K562 (cell line): ENCODE data around the gene MYH11. TPM values are rescaled to one million over a fixed set of nuclear protein-coding genes. Genes with fewer than 3 reads are reported as not detected.

Source experiments
- ATAC-seq: fragments of 200-7000 bp; cut with Tn5 transposase; 3 replicates; pipeline ENCODE4 v1.9.1; 2020; ENCODE audit warnings: moderate library complexity
- BruUV-seq: library from RNA; stranded (reverse); fragments of 400-500 nt; replicated peaks from 2 replicates; lab custom pipeline; 2021; lab: Mats Ljungman, UMichigan
- CTCF ChIA-PET: fragments of 300-600 bp; formaldehyde crosslinking; extraction: SDS; loops from one replicate; lab custom pipeline; 2021; ENCODE audit warnings: low intra/inter-chr PET ratio; lab: Yijun Ruan, JAX
- POLR2A ChIA-PET: fragments of 300-600, 350-650 bp; sonication (Branson Sonifier 250); formaldehyde crosslinking; extraction: SDS; loops from one replicate; lab custom pipeline; 2021; ENCODE audit warnings: antibody characterized with exemption, inconsistent platforms; lab: Yijun Ruan, JAX
- DNase-seq, 4 experiments: peaks; one replicate each; pipeline versions ENCODE4 v3.0.0 to v3.0.0-alpha.2; 2011 to 2018; ENCODE audit warnings: low spot score in 3 of 4, mixed read lengths in 3 of 4; ENCODE audit errors: extremely low read depth in 1 of 4
- FAIRE-seq: peaks from 2 replicates; lab custom pipeline; 2011; peaks lifted over from hg19 to GRCh38; lab: Jason Lieb, UNC
- H2AFZ ChIP-seq: 2 replicates; pipeline ENCODE4 v1.6.0; 2011; ENCODE audit warnings: low read depth, low read length, control low read depth, inconsistent platforms
- H3K27ac ChIP-seq: fragments of 200-600 bp; 3 replicates; pipeline ENCODE4 v1.8.0; 2011; ENCODE audit warnings: low read depth, mild to moderate bottlenecking, control low read depth, inconsistent platforms, low read length, moderate library complexity, mixed read lengths; ENCODE audit errors: extremely low read depth
- H3K27me3 ChIP-seq, 2 experiments: fragments of 300-600 bp in 1 of 2; 2 replicates in 1 of 2; 3 replicates in 1 of 2; pipeline versions ENCODE4 v1.6.0 to v1.8.0; 2011; ENCODE audit warnings: inconsistent platforms in 2 of 2, low read length in 2 of 2, mild to moderate bottlenecking in 1 of 2, mixed read lengths in 1 of 2, moderate library complexity in 1 of 2; ENCODE audit not compliant: control insufficient read depth in 2 of 2, insufficient read depth in 2 of 2
- H3K36me3 ChIP-seq: fragments of 300-600 bp; 3 replicates; pipeline ENCODE4 v1.8.0; 2011; ENCODE audit warnings: mild to moderate bottlenecking, low read length, inconsistent platforms; ENCODE audit not compliant: control insufficient read depth, insufficient read depth
- H3K4me1 ChIP-seq, 2 experiments: fragments of 200-600 bp in 1 of 2; replicated peaks in 1 of 2; 2 replicates in 1 of 2; 3 replicates in 1 of 2; pipeline versions ENCODE4 v1.5.1 to v1.8.0; 2011; ENCODE audit warnings: inconsistent platforms in 2 of 2, low read length in 2 of 2, mild to moderate bottlenecking in 1 of 2, mixed read lengths in 1 of 2, moderate library complexity in 1 of 2; ENCODE audit not compliant: control insufficient read depth in 2 of 2, insufficient read depth in 2 of 2
- H3K4me2 ChIP-seq: 2 replicates; pipeline ENCODE4 v1.6.1; 2011; ENCODE audit warnings: low read length, control low read depth, inconsistent platforms, mixed read lengths; ENCODE audit not compliant: insufficient read depth
- H3K4me3 ChIP-seq: fragments of 200-600 bp; sonication (generic), shearing (Covaris generic); 2 replicates; pipeline ENCODE4 v1.5.1; 2016; ENCODE audit warnings: control low read depth, inconsistent platforms
- H3K79me2 ChIP-seq: fragments of 200-600 bp; 3 replicates; pipeline ENCODE4 v1.8.0; 2011; ENCODE audit warnings: low read length, inconsistent platforms; ENCODE audit not compliant: control insufficient read depth, insufficient read depth
- H3K9ac ChIP-seq, 2 experiments: 2 replicates each; pipeline versions ENCODE4 v1.6.0 to v1.6.1; 2011; ENCODE audit warnings: low read depth in 2 of 2, low read length in 2 of 2, control low read depth in 1 of 2, inconsistent platforms in 1 of 2, mild to moderate bottlenecking in 1 of 2, mixed read lengths in 1 of 2; ENCODE audit not compliant: insufficient read depth in 1 of 2
- H3K9me1 ChIP-seq: one replicate; pipeline ENCODE4 v1.6.0; 2011; ENCODE audit warnings: inconsistent platforms, mild to moderate bottlenecking, low read length, moderate library complexity; ENCODE audit not compliant: control insufficient read depth, insufficient read depth
- H3K9me3 ChIP-seq: replicated peaks from 2 replicates; pipeline ENCODE4 v1.5.1; 2011; ENCODE audit warnings: low read depth, low read length, inconsistent platforms; ENCODE audit not compliant: control insufficient read depth, insufficient read depth
- H4K20me1 ChIP-seq: replicated peaks from 2 replicates; pipeline ENCODE4 v1.6.1; 2011; ENCODE audit warnings: low read length, inconsistent platforms, mixed read lengths; ENCODE audit not compliant: control insufficient read depth, insufficient read depth
- BCL6 ChIP-seq: fragments of 250-450 bp; sonication (Bioruptor Pico); IDR thresholded peaks from 2 replicates; pipeline ENCODE4 v1.4.0; 2020
- HEY1 ChIP-seq: fragments of 250-450 bp; sonication (Bioruptor Pico); IDR thresholded peaks from 2 replicates; pipeline ENCODE4 v1.5.0; 2020; ENCODE audit warnings: mild to moderate bottlenecking, moderate library complexity, borderline replicate concordance
- HNRNPL ChIP-seq: fragments of 200-400 bp; formaldehyde crosslinking; IDR thresholded peaks from 2 replicates; pipeline ENCODE4 v1.6.1; 2017; ENCODE audit warnings: low read depth, mild to moderate bottlenecking, low read length
- LARP7 ChIP-seq: fragments of 450-650 bp; IDR thresholded peaks from 2 replicates; pipeline ENCODE4 v1.6.1; 2016
- MEF2D ChIP-seq: conservative IDR thresholded peaks from 2 replicates; pipeline ENCODE4 v1.6.1; 2016; ENCODE audit warnings: low read depth, missing genetic modification characterization, missing compliant biosample characterization
- NR2C1 ChIP-seq, 2 experiments: fragments of 450-650 bp; IDR thresholded peaks; 2 replicates each; pipeline ENCODE4 v1.6.1; 2017; ENCODE audit warnings: mild to moderate bottlenecking in 2 of 2, antibody characterized with exemption in 1 of 2, inconsistent platforms in 1 of 2, missing compliant biosample characterization in 1 of 2, missing genetic modification characterization in 1 of 2
- SRF ChIP-seq, 2 experiments: fragments of 250-450, 450-650 bp in 1 of 2; sonication (Bioruptor Pico) in 1 of 2; sonication (generic) in 1 of 2; formaldehyde crosslinking; IDR thresholded peaks; 2 replicates each; pipeline versions ENCODE4 v1.5.0 to v1.5.1; 2020 to 2022; ENCODE audit warnings: mild to moderate bottlenecking in 1 of 2, missing genetic modification reagents in 1 of 2
- ZNF436 ChIP-seq: fragments of 250-450, 450-650 bp; sonication (Bioruptor Pico); formaldehyde crosslinking; IDR thresholded peaks from 2 replicates; pipeline ENCODE4 v1.7.0; 2020; ENCODE audit warnings: mild to moderate bottlenecking
- ZNF644 ChIP-seq: fragments of 200-800 bp; sonication (Bioruptor generic); IDR thresholded peaks from 2 replicates; pipeline ENCODE4 v1.6.1; 2016; ENCODE audit warnings: low read depth, missing genetic modification characterization, missing compliant biosample characterization
- WGBS: fragments of 100-300 bp; shearing (Covaris generic); methylation state at CpG from one replicate; pipeline ENCODE4 v1.1.6; 2016; ENCODE audit warnings: low coverage, mixed read lengths; ENCODE audit not compliant: insufficient coverage; ENCODE audit errors: missing lambda C conversion rate; 5-methylcytosine and 5-hydroxymethylcytosine counted together
- in situ Hi-C: fragments of 300-500 bp; cut with MboI; formaldehyde crosslinking; loops from 4 replicates; pipeline ENCODE4 v1.15.0; 2018; ENCODE audit warnings: inconsistent platforms, mixed read lengths
- intact Hi-C: fragments of 100-400 bp; cut with micrococcal nuclease; formaldehyde crosslinking; loops from 2 replicates; pipeline ENCODE4 v1.14.2; 2022
- polyA plus RNA-seq, 8 experiments: library from polyadenylated mRNA; depleted of rRNA in 4 of 8; stranded (reverse) in 5 of 8; unstranded in 3 of 8; fragments of >200 nt; fragmentation: Nextera tagmentation in 2 of 8; fragmentation: Illumina TruSeq in 1 of 8; extraction: Ambion mirVana in 2 of 8; extraction: Trizol in 1 of 8; gene quantifications; 2 replicates each; pipeline versions ENCODE4 v1.2.1 to v1.2.3, GENCODE V29; 2011 to 2014; ENCODE audit warnings: inconsistent platforms in 1 of 8, missing spikeins in 1 of 8
- total RNA-seq, 7 experiments: library from RNA; depleted of rRNA in 6 of 7; stranded (reverse); fragments of >200 nt in 6 of 7; fragmentation: Illumina TruSeq in 2 of 7; extraction: Trizol in 2 of 7; gene quantifications; 2 replicates each; pipeline versions ENCODE4 v1.2.1 to v1.2.3, GENCODE V29; 2011 to 2021; ENCODE audit warnings: low replicate concordance in 1 of 7
- TF ChIP-seq, protein P1 (sequence below): sonication (generic); formaldehyde crosslinking; IDR thresholded peaks from 2 replicates; pipeline ENCODE4 v1.8.0; 2022; ENCODE audit warnings: missing genetic modification reagents, mild to moderate bottlenecking, borderline replicate concordance
- TF ChIP-seq, protein P2 (sequence below), 3 experiments: fragments of 200-800 bp in 1 of 3; sonication (Bioruptor generic) in 1 of 3; sonication (generic) in 1 of 3; formaldehyde crosslinking in 1 of 3; IDR thresholded peaks; 2 replicates each; pipeline versions ENCODE4 v1.6.1 to v1.8.0; 2016 to 2022; ENCODE audit warnings: mild to moderate bottlenecking in 2 of 3, missing compliant biosample characterization in 2 of 3, missing genetic modification characterization in 2 of 3, missing genetic modification reagents in 1 of 3
- TF ChIP-seq, protein P3 (sequence below): fragments of 450-650 bp; IDR thresholded peaks from 2 replicates; pipeline ENCODE4 v1.6.1; 2017; ENCODE audit warnings: mild to moderate bottlenecking, moderate library complexity
- TF ChIP-seq, protein P4 (sequence below): fragments of 450-650 bp; conservative IDR thresholded peaks from 2 replicates; pipeline ENCODE4 v1.6.1; 2016; ENCODE audit warnings: missing genetic modification characterization, low read depth, mild to moderate bottlenecking, control low read depth, missing compliant biosample characterization

Gene MYH11
- total and polyA plus RNA-seq, 9 of the 15 experiments (the other 6 are each of a cell fraction or from before 2014, with no cell fraction given): 0.05 to 0.47 (median 0.08) TPM; not detected in 5

DNA sequence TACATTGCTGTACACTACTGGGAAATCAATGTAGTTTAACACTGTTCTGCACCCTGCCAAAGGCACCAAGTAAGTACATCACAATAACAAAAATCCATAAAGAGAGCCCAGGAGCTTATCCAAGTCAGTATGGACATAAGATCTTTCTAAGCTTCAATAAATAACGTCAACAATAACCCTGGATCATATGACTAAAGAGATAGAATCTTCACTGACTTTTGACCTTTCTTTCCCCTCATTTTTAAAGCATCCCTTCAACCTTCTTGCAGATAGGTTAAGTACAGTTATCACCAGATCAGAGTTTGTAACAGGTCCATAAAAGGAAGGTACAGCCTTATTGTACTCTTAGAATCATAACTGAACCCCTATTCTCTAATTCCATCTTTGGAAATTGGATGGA is 29.2 kb upstream of the MYH11 start:
- no TSS peak for BruUV-seq
- Histone ChIP-seq H3K9me1 (no peaks in the 10 kb centered on the region), H3K4me2 (peak overlapping the region; percentile 74), H3K9me3 (no peaks in the 10 kb centered on the region), H3K4me1 (peaks cover 22 to 39% of the 10 kb centered on the region in 2 experiments), H3K79me2 (peaks cover 70% of the 10 kb centered on the region), H3K27ac (peak overlapping the region; percentile 95), H3K36me3 (peaks cover 46% of the 10 kb centered on the region), H3K4me3 (peak overlapping the region; percentile 0; the same call in 1 of the 2 replicates), H3K27me3 (no peaks in the 10 kb centered on the region), H3K9ac (peak overlapping the region in 1 of 2 experiments; percentile 97; a peak in 2 of 4 replicates), H4K20me1 (no peaks in the 10 kb centered on the region), H2AFZ (no peak overlapping the region)
- in situ Hi-C loops (no loop called here), intact Hi-C loops (loop anchor here (5.0 kb wide), 1 partner anchor 101 kb away; no protein-coding TSS in a partner anchor)
- ChIA-PET POLR2A (interaction anchor here (0.9 to 1.5 kb wide), 2 partner anchors 12 to 13 kb away, joined by 3 read pairs; no protein-coding TSS in a partner anchor), CTCF (no interaction called here)
- DNase-seq: no peak
- no peak for FAIRE-seq
- no peak for ATAC-seq
- WGBS: 0% methylated on average over 1 of the region's 1 CpG
- 0 out of 2 replicates have a peak, but pooled peaks have one; percentile 22 for TF ChIP-seq BCL6 (CRISPR knock-in tag)
- TF ChIP-seq, protein P1, sequence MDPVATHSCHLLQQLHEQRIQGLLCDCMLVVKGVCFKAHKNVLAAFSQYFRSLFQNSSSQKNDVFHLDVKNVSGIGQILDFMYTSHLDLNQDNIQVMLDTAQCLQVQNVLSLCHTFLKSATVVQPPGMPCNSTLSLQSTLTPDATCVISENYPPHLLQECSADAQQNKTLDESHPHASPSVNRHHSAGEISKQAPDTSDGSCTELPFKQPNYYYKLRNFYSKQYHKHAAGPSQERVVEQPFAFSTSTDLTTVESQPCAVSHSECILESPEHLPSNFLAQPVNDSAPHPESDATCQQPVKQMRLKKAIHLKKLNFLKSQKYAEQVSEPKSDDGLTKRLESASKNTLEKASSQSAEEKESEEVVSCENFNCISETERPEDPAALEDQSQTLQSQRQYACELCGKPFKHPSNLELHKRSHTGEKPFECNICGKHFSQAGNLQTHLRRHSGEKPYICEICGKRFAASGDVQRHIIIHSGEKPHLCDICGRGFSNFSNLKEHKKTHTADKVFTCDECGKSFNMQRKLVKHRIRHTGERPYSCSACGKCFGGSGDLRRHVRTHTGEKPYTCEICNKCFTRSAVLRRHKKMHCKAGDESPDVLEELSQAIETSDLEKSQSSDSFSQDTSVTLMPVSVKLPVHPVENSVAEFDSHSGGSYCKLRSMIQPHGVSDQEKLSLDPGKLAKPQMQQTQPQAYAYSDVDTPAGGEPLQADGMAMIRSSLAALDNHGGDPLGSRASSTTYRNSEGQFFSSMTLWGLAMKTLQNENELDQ (CRISPR knock-in tag): no peak
- peak; percentile 34; the same call in 1 of the 2 replicates for TF ChIP-seq HEY1 (CRISPR knock-in tag)
- TF ChIP-seq, protein P2, sequence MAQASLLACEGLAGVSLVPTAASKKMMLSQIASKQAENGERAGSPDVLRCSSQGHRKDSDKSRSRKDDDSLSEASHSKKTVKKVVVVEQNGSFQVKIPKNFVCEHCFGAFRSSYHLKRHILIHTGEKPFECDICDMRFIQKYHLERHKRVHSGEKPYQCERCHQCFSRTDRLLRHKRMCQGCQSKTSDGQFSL (CRISPR knock-in tag; IDR thresholded peaks at IDR 0.05): no peak
- TF ChIP-seq, protein P2 (tag; IDR thresholded peaks at IDR 0.05): peak in 1 of 2 experiments; percentile 9; a peak in 1 of 4 replicates
- no peak for TF ChIP-seq ZNF436
- TF ChIP-seq, protein P3, sequence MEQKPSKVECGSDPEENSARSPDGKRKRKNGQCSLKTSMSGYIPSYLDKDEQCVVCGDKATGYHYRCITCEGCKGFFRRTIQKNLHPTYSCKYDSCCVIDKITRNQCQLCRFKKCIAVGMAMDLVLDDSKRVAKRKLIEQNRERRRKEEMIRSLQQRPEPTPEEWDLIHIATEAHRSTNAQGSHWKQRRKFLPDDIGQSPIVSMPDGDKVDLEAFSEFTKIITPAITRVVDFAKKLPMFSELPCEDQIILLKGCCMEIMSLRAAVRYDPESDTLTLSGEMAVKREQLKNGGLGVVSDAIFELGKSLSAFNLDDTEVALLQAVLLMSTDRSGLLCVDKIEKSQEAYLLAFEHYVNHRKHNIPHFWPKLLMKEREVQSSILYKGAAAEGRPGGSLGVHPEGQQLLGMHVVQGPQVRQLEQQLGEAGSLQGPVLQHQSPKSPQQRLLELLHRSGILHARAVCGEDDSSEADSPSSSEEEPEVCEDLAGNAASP: no peak
- TF ChIP-seq HNRNPL: no peak
- TF ChIP-seq, protein P4, sequence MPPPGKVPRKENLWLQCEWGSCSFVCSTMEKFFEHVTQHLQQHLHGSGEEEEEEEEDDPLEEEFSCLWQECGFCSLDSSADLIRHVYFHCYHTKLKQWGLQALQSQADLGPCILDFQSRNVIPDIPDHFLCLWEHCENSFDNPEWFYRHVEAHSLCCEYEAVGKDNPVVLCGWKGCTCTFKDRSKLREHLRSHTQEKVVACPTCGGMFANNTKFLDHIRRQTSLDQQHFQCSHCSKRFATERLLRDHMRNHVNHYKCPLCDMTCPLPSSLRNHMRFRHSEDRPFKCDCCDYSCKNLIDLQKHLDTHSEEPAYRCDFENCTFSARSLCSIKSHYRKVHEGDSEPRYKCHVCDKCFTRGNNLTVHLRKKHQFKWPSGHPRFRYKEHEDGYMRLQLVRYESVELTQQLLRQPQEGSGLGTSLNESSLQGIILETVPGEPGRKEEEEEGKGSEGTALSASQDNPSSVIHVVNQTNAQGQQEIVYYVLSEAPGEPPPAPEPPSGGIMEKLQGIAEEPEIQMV (tag): 0 out of 2 replicates have a peak, but pooled peaks have one; percentile 2
- TF ChIP-seq MEF2D: 0 out of 2 replicates have a peak, but pooled peaks have one; percentile 1
- peak in 1 of 2 experiments; percentile 24; a peak in 1 of 4 replicates for TF ChIP-seq SRF (CRISPR knock-in tag; IDR thresholded peaks at IDR 0.05)
- no peak for TF ChIP-seq LARP7
- no peak for TF ChIP-seq ZNF644
- peak; percentile 63 for TF ChIP-seq NR2C1 (IDR thresholded peaks at IDR 0.05)
- TF ChIP-seq NR2C1 (tag; IDR thresholded peaks at IDR 0.05): peak; percentile 88
